ENCODE results near the gene CCDC93.

CCDC93 gene

GRCh38 chr2:118061135-118061955 lies 47.5 kb upstream of the CCDC93 start:
- H3K36me3 ChIP-seq (ENCODE audit: control insufficient read depth, low read length), result no peaks in the 10 kb centered on the region
- no peaks in the 10 kb centered on the region for H3K9me3 ChIP-seq (ENCODE audit: control insufficient read depth, insufficient read depth, low read length)
- peaks cover 5% of the 10 kb centered on the region for H3F3A ChIP-seq (ENCODE audit: control insufficient read depth, insufficient read depth)
- H3K4me3 ChIP-seq (ENCODE audit: low read length), result no peak overlapping the region
- no peak overlapping the region for H3K27ac ChIP-seq (ENCODE audit: low read depth, low read length)
- H3K79me2 ChIP-seq (ENCODE audit: control insufficient read depth, low read length), result no peaks in the 10 kb centered on the region
- H3K9me2 ChIP-seq (replicated peaks; ENCODE audit: control insufficient read depth, low read length), result no peaks in the 10 kb centered on the region
- TF ChIP-seq CTCF (IDR thresholded peaks at IDR 0.05; ENCODE audit: low read depth, low read length, poor library complexity, severe bottlenecking), result peak; percentile 76
- no peak for TF ChIP-seq EZH2phosphoT487 (IDR thresholded peaks at IDR 0.05; ENCODE audit: borderline replicate concordance, low read length)
- H3K4me2 ChIP-seq (ENCODE audit: low read length), result no peak overlapping the region
- H3K27me3 ChIP-seq (ENCODE audit: control insufficient read depth, low read length), result no peaks in the 10 kb centered on the region
- H4K20me1 ChIP-seq (ENCODE audit: control insufficient read depth, insufficient read depth, low read depth, low read length), result no peaks in the 10 kb centered on the region
- H3K4me1 ChIP-seq (ENCODE audit: control insufficient read depth, low read length), result peaks cover 44% of the 10 kb centered on the region

GRCh38 chr2:118059919-118060478 lies 46.1 kb upstream of the CCDC93 start:
- Histone ChIP-seq H3K79me2 (ENCODE audit: control insufficient read depth, low read length) (no peaks in the 10 kb centered on the region), H3F3A (ENCODE audit: control insufficient read depth, insufficient read depth) (peaks cover 16% of the 10 kb centered on the region), H3K4me3 (ENCODE audit: low read length) (peak overlapping the region; percentile 15; the same call in 1 of the 2 replicates), H4K20me1 (ENCODE audit: control insufficient read depth, insufficient read depth, low read depth, low read length) (no peaks in the 10 kb centered on the region), H3K27ac (ENCODE audit: low read depth, low read length) (0 out of 2 replicates have a peak overlapping the region, but pooled peaks have one; percentile 8), H3K27me3 (ENCODE audit: control insufficient read depth, low read length) (no peaks in the 10 kb centered on the region), H3K9me3 (ENCODE audit: control insufficient read depth, insufficient read depth, low read length) (no peaks in the 10 kb centered on the region), H3K4me2 (ENCODE audit: low read length) (peak overlapping the region; percentile 33), H3K4me1 (ENCODE audit: control insufficient read depth, low read length) (peaks cover 58% of the 10 kb centered on the region), H3K9me2 (replicated peaks; ENCODE audit: control insufficient read depth, low read length) (no peaks in the 10 kb centered on the region), H3K36me3 (ENCODE audit: control insufficient read depth, low read length) (no peaks in the 10 kb centered on the region)
- TF ChIP-seq CTCF (IDR thresholded peaks at IDR 0.05; ENCODE audit: low read depth, low read length, poor library complexity, severe bottlenecking) (no peak), EZH2phosphoT487 (IDR thresholded peaks at IDR 0.05; ENCODE audit: borderline replicate concordance, low read length) (no peak)

GRCh38 chr2:118058951-118059350 lies 45.1 kb upstream of the CCDC93 start:
- Histone ChIP-seq H3K27me3 (ENCODE audit: control insufficient read depth, low read length) (no peaks in the 10 kb centered on the region), H3K9me3 (ENCODE audit: control insufficient read depth, insufficient read depth, low read length) (no peaks in the 10 kb centered on the region), H4K20me1 (ENCODE audit: control insufficient read depth, insufficient read depth, low read depth, low read length) (no peaks in the 10 kb centered on the region), H3K4me1 (ENCODE audit: control insufficient read depth, low read length) (peaks cover 68% of the 10 kb centered on the region), H3K36me3 (ENCODE audit: control insufficient read depth, low read length) (no peaks in the 10 kb centered on the region), H3K9me2 (replicated peaks; ENCODE audit: control insufficient read depth, low read length) (no peaks in the 10 kb centered on the region), H3K4me3 (ENCODE audit: low read length) (no peak overlapping the region), H3K79me2 (ENCODE audit: control insufficient read depth, low read length) (no peaks in the 10 kb centered on the region), H3K27ac (ENCODE audit: low read depth, low read length) (no peak overlapping the region), H3K4me2 (ENCODE audit: low read length) (no peak overlapping the region), H3F3A (ENCODE audit: control insufficient read depth, insufficient read depth) (peaks cover 17% of the 10 kb centered on the region)
- TF ChIP-seq EZH2phosphoT487 (IDR thresholded peaks at IDR 0.05; ENCODE audit: borderline replicate concordance, low read length), result no peak
- no peak for TF ChIP-seq CTCF (IDR thresholded peaks at IDR 0.05; ENCODE audit: low read depth, low read length, poor library complexity, severe bottlenecking)
